Stimulated activated CD4-positive, alpha-beta T cell treated with anti-CD3 and anti-CD28 coated beads, Interleukin-1b, Interleukin-23, amount 100 ng/mL, for 48 hours (primary cell): ENCODE results near the gene GJB3.
A peak's percentile ranks its signal among the peaks of the same experiment; 100 is the strongest.
"Not testable (repeated sequence)": the region's sequence is repeated elsewhere in the genome, so short reads cannot be mapped to it uniquely, and the experiment has no call there.

Experiments used
- DNase-seq: peaks from one replicate; pipeline ENCODE4 v3.0.0-alpha.2; 2020

Gene GJB3

DNA sequence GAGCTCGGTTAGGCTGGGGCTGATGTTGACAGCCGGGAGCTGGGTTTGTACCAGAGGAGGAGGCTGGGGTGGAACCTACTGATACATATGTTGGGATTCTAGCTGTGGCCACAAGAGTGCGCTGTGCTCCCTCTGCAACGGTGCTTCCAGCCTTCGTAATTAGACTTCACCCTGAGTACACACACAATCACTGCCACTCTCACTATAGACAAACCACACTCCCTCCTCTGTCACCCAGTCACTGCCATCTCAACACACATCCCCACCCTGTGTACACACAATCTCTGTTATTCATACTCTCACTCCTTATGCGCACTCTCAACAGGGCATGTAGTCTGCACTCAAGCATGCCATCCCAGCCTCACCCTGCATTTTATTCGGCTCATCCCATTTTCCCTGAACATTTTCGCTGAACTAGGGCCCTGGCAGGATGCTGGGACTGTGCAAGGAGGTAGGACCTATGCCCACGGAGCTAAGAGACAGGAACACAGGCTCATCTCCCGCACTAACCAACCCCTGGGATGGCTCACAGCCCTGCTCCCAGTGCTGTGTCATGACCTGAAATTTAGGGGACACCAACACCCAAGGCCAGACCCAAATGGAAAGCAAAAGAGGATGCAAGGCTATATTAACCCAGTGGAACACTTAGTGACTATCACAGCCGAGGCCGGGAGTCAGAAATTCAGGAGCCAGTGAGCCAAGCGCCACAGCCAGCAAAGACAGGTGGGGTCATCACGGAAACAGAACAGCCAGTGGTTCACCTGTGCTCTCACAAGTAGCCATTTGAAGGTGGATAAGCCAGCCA lies 5.7 kb downstream of the GJB3 start:
- DNase-seq: peak; percentile 72

- DNase-seq: no peak
Observed at GRCh38 chr1:34787461-34788420, 6.7 kb downstream of the GJB3 start.

- no peak for DNase-seq
Observed at GRCh38 chr1:34790985-34791384, 10.0 kb downstream of the GJB3 start.

DNA sequence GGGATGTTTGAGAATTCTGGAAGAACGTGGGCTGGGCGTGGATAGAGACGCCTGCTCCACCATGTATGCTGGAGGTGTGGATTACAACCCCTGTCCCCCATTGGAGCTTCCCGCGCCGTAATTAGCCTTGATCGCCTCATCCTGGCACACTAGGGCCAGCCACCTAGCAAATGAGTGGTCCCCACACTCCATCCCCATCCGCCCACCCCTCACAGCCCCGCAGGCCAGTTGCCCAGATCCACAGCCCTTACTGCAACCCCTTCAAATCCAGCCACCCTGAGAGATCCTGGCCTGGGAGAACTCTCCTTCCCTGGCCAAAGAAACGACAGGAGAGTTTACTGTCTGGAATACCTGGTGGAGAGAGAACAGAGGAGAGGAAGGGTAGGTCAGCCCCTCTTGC lies 11.4 kb downstream of the GJB3 start:
- no peak for DNase-seq

DNA sequence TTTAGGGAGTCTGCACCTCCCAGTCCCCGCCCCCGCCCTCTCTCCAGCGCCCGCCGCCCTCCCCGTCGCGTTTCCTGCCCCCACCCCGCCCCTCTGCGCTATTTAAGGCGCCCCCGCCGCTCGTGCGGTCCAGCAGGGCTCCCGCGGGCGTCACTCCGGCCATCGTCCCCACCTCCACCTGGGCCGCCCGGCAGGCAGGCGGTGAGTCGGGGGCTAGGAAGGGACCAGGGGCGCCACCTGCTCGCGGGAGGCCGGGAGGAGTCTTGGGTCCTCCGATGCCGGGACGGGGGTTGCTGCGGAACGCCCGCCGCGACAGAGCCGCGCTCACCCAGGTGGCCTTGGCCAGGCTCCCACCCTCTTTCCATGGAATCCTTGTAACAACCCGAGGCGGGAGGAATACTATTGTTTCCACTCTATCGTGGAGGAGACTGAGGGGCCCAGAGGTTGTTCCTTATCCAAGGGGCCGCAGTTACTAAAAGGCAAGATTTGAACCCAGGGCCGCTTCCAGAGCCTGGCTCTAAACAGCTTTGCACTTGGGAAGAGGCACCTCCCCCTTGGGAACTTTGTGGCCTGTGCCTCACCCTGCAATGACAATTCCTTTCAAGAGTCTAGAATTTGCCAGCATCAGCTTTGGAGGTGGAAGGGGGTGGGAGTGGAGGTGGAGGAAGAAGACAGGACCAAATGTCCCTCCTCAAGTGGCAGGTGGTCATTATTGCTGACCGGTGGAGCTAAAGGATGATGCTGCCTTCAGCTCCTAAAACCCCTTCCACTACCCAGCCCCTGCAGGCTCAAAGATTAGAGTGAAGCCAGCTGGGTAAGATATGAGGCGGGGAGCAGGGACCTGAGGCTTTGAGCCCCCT lies 12.1 kb downstream of the GJB3 start, which contains the start of gene GJA4:
Gene GJA4 (plus strand): TSS at position 132 of the 860 bp plus-strand sequence. CDS start 1,215 bp downstream, outside the sequence.
- no peak for DNase-seq

GRCh38 chr1:34794001-34794789 lies 13.2 kb downstream of the GJB3 start:
- no peak for DNase-seq

GRCh38 chr1:34794790-34795180 lies 13.8 kb downstream of the GJB3 start:
- DNase-seq: no peak

- no peak for DNase-seq
Observed at GRCh38 chr1:34795916-34796315, 14.9 kb downstream of the GJB3 start.

DNA sequence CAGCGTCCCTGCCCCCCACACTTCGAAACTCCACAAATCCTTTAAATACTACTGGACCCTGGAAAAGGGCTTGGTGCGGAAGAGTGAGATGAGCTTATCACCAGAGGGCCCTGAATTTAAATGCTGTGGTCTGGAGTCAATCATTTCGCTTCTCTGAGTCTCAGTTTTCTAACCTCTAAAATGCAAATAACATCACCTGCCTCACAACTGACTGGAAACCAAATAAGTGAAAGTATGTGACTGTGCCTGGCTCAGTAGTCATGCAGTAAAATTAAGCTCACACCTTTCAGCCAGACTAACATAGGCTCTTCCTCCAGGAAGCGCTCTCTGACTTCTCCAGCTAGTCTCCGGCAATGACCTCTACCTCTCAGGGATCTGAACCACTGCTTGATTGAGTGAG lies 16.0 kb downstream of the GJB3 start:
- no peak for DNase-seq

DNA sequence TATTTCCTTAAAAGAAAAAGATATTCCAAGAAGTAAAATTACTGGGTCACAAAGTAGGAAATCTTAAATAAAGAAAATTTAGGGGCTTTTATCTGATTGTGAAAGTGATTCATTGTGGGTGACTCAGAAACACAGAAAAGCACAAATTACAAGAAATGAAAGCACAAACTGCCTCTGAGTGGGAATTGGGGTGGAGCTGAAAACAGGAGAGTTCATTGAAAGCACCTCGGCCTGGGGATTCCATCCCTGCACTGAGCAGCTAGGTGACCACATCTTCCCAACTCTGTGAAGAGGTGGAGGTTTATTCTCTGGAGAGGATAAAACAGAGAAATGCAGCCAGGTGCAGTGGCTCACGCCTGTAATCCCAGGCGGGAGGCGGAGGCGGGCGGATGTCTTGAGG lies 19.2 kb downstream of the GJB3 start:
- no peak for DNase-seq

GRCh38 chr1:34803770-34804169 lies 22.8 kb downstream of the GJB3 start:
- DNase-seq: no peak

- no peak for DNase-seq
Observed at GRCh38 chr1:34806396-34806795, 25.4 kb downstream of the GJB3 start.

DNA sequence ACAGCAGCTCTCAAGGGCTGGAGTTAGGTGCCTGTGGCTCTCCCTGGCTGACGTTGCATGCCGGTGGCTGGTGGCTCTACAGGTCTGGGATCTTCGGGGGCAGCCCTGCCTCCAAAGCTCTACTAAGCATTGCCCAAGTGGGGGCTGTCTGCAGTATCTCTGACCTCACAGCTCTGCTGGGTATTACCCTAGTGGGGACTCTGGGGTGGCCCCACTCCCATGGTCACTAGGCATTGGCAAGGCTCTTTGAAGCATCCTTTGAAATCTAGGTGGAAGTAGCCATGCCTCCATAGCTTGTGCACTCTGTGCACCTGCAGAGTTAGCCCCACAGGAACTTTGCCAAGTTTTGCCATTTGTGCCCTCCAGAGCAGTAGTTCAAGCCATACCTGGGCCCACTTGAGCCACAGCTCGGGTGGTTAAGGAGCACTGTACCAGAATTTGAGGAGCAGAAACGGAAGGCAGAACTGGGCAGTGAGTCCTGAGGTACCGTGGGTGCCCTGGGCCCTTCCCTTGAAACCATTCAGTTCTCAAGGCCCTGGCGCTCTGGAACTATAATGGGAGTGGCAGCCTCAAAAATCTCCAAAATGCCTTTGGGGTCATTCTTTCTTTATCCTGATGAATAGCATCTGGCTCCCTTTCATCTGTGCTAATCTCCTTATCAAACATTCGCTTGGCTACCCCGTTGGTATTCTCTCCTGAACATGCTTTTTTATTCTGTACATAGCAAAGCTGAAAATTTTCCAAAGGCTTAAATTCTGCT lies 27.2 kb downstream of the GJB3 start:
- DNase-seq: no peak

DNA sequence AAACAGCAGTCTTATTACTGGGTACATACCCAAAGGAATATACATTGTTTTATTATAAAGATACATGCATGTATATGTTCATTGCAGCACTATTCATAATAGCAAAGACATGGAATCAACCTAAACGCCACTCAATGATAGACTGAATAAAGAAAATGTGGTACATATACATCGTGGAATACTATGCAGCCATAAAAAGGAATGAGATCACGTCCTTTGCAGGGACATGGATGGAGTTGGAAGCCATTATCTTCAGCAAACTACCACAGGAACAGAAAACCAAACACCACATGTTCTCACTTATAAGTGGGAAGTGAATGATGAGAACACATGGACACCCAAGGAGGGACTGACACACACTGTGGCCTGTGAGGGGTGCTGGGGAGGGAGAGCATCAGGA lies 29.8 kb downstream of the GJB3 start:
- not testable (repeated sequence) for DNase-seq

- no peak for DNase-seq
Observed at GRCh38 chr1:34816332-34816731, 35.3 kb downstream of the GJB3 start.

- DNase-seq: no peak
Observed at GRCh38 chr1:34816778-34817177, 35.8 kb downstream of the GJB3 start.

GRCh38 chr1:34818862-34819261 lies 37.8 kb downstream of the GJB3 start:
- DNase-seq: not testable (repeated sequence)

DNA sequence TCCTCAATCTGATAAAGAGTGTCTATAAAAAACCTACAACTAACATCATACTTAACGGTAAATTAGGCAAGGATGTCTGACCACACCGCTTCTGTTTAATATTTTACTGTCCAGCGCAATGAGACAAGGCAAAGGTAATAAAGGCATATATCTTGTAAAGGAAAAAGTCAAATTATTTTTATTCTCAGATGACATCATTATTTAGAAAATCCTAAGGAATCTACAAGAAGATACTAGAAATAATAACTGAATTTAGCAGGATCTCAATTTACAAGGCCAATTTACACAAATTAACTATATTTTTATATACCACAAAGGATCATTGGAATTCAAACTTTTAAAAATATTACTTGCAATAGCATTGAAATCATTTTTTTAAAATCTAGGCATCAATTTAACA lies 41.2 kb downstream of the GJB3 start:
- DNase-seq: no peak

DNA sequence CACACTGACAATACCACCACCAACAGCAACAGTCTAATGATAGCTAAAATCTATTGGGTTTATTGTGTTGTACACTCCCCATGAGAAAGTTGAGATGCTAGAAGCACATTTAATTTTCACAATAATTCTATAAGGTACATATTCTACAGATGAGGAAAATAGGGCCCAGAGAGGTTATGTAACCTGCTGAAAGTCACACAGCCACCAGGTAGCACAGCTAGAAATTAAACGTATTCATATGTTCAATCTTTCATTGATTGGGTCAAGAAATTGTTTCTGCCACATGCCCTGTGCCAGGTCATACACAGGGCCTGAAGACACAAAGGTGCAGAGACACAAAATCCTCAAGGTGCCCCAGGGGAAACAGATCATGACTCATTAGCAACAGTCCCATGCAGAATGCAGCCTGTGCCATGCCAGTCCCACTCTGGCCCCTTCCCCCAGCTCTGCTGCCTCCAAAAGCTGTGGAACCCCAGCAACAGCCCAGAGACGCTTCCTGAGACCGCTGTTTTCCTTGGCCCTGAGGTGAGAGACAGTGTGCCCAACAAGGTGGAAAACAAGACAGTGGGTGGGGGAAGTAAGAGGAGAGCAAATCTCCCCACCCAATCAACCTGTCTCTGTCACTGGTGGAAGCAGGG lies 43.9 kb downstream of the GJB3 start:
- DNase-seq: no peak

- no peak for DNase-seq
Observed at GRCh38 chr1:34825455-34826091, 44.6 kb downstream of the GJB3 start.
